Keratinocyte (primary cell): ENCODE measurements around the gene CAMK2G. TPM values are rescaled to one million over a fixed set of nuclear protein-coding genes. Genes with fewer than 3 reads are reported as not detected.

Experiments used
- DNase-seq: peaks from one replicate; pipeline ENCODE4 v3.0.0-alpha.2; 2011; ENCODE audit warnings: low read depth, missing footprints, low spot score
- FAIRE-seq: peaks from 2 replicates; lab custom pipeline; 2011; peaks lifted over from hg19 to GRCh38; lab: Jason Lieb, UNC
- H2AFZ ChIP-seq: 2 replicates; pipeline ENCODE4 v1.6.0; 2012; ENCODE audit warnings: low read length, control low read depth, inconsistent platforms; ENCODE audit not compliant: control insufficient read depth
- H3K27ac ChIP-seq: 2 replicates; pipeline ENCODE4 v1.5.1; 2011; ENCODE audit warnings: low read length; ENCODE audit not compliant: control insufficient read depth, insufficient read depth
- H3K27me3 ChIP-seq: 3 replicates; pipeline ENCODE4 v1.6.0; 2011; ENCODE audit warnings: low read length; ENCODE audit not compliant: control insufficient read depth, insufficient read depth; ENCODE audit errors: extremely low read depth
- H3K36me3 ChIP-seq, 2 experiments: 2 replicates in 1 of 2; 3 replicates in 1 of 2; pipeline ENCODE4 v1.5.1; 2011; ENCODE audit warnings: low read length in 2 of 2, mild to moderate bottlenecking in 1 of 2; ENCODE audit not compliant: control insufficient read depth in 2 of 2, insufficient read depth in 2 of 2; ENCODE audit errors: extremely low read depth in 1 of 2
- H3K4me1 ChIP-seq: 3 replicates; pipeline ENCODE4 v1.5.1; 2011; ENCODE audit warnings: low read length; ENCODE audit not compliant: control insufficient read depth, insufficient read depth; ENCODE audit errors: extremely low read depth
- H3K4me2 ChIP-seq: 3 replicates; pipeline ENCODE4 v1.6.0; 2011; ENCODE audit warnings: low read depth, low read length; ENCODE audit not compliant: control insufficient read depth, insufficient read depth; ENCODE audit errors: extremely low read depth
- H3K4me3 ChIP-seq, 3 experiments: fragments of 200-600 bp in 1 of 3; sonication (generic) in 1 of 3; 2 replicates in 2 of 3; 3 replicates in 1 of 3; pipeline ENCODE4 v1.5.1; 2011 to 2016; ENCODE audit warnings: low read length in 3 of 3, mild to moderate bottlenecking in 3 of 3, control low read depth in 2 of 3, inconsistent platforms in 1 of 3, low read depth in 1 of 3, mixed read lengths in 1 of 3, mixed run types in 1 of 3, moderate library complexity in 1 of 3; ENCODE audit not compliant: control insufficient read depth in 2 of 3, insufficient read depth in 2 of 3; ENCODE audit errors: extremely low read depth in 1 of 3
- H3K79me2 ChIP-seq: 2 replicates; pipeline ENCODE4 v1.6.0; 2012; ENCODE audit warnings: low read length; ENCODE audit not compliant: control insufficient read depth, insufficient read depth
- H3K9ac ChIP-seq: 3 replicates; pipeline ENCODE4 v1.6.0; 2011; ENCODE audit warnings: low read length; ENCODE audit not compliant: control insufficient read depth, insufficient read depth; ENCODE audit errors: extremely low read depth
- H3K9me1 ChIP-seq: 3 replicates; pipeline ENCODE4 v1.6.0; 2011; ENCODE audit warnings: low read length; ENCODE audit not compliant: control insufficient read depth, insufficient read depth; ENCODE audit errors: extremely low read depth
- H3K9me3 ChIP-seq: 2 replicates; pipeline ENCODE4 v1.5.1; 2012; ENCODE audit warnings: low read depth, low read length; ENCODE audit not compliant: control insufficient read depth
- H4K20me1 ChIP-seq: 3 replicates; pipeline ENCODE4 v1.6.0; 2011; ENCODE audit warnings: low read length; ENCODE audit not compliant: control insufficient read depth, insufficient read depth; ENCODE audit errors: extremely low read depth
- EZH2 ChIP-seq: IDR thresholded peaks from one replicate; pipeline ENCODE4 v1.6.1; 2012; ENCODE audit warnings: inconsistent platforms, mild to moderate bottlenecking, low read length, moderate library complexity
- dilution Hi-C: fragments of 300-500 bp; cut with MboI; formaldehyde crosslinking; loops from one replicate; pipeline ENCODE4 v1.7.0; 2020; ENCODE audit warnings: low sequenced_read_pairs; ENCODE audit not compliant: extremely low pct_ligation_motif_present
- polyA plus RNA-seq, 5 experiments: library from polyadenylated mRNA; depleted of rRNA in 3 of 5; stranded (reverse) in 3 of 5; stranded (forward) in 1 of 5; unstranded in 1 of 5; fragments of >200 nt; gene quantifications; 1 replicate in 1 of 5; 2 replicates in 3 of 5; 3 replicates in 1 of 5; pipeline versions ENCODE4 v1.2.1 to v1.2.3, GENCODE V29; 2011 to 2012; ENCODE audit warnings: missing spikeins in 2 of 5, low read depth in 1 of 5, low replicate concordance in 1 of 5
- TF ChIP-seq, protein P1 (sequence below), 3 experiments: IDR thresholded peaks in 1 of 3; conservative IDR thresholded peaks in 1 of 3; optimal IDR thresholded peaks in 1 of 3; 2 replicates in 2 of 3; 3 replicates in 1 of 3; pipeline versions ENCODE3 to v1.5.1; 2011; ENCODE audit warnings: low read length in 3 of 3, mild to moderate bottlenecking in 3 of 3, moderate library complexity in 2 of 3, control low read depth in 1 of 3, inconsistent platforms in 1 of 3; ENCODE audit not compliant: insufficient read depth in 2 of 3; ENCODE audit errors: extremely low read depth in 1 of 3

The CAMK2G gene
- polyA plus RNA-seq, 1 donor (not counting 4 experiments of a cell fraction or from before 2014, with no cell fraction given): 17.6 TPM

DNA sequence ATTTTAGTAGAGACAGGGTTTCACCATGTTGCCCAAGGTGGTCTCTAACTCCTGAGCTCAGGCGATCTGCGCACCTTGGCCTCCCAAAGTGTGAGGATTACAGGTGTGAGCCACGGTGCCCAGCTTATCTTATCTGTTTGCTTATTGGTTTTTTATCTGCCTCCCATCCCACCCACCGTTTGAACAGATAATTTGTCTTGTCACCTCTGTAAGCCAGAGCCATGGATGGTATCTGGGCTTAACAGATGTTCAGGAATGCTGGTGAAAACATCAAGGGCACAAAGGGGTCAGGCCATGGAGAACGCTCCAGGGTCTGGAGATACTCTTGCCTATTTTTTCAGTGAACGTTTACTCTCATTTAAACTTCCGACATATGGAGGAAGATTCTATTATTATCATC lies 51.0 kb downstream of the CAMK2G start:
- Histone ChIP-seq H3K79me2 (no peaks in the 10 kb centered on the region), H3K27me3 (no peaks in the 10 kb centered on the region), H3K9me3 (no peaks in the 10 kb centered on the region), H4K20me1 (no peaks in the 10 kb centered on the region), H3K27ac (no peak overlapping the region), H3K4me3 (no peak overlapping the region), H3K36me3 (peaks cover 4 to 16% of the 10 kb centered on the region in 2 experiments), H2AFZ (no peak overlapping the region), H3K4me1 (peaks cover 26% of the 10 kb centered on the region), H3K9me1 (no peaks in the 10 kb centered on the region), H3K4me2 (no peak overlapping the region), H3K9ac (no peak overlapping the region)
- dilution Hi-C loops: no loop called here
- DNase-seq (no peak), FAIRE-seq (no peak)
- TF ChIP-seq EZH2: no peak
- TF ChIP-seq, protein P1, sequence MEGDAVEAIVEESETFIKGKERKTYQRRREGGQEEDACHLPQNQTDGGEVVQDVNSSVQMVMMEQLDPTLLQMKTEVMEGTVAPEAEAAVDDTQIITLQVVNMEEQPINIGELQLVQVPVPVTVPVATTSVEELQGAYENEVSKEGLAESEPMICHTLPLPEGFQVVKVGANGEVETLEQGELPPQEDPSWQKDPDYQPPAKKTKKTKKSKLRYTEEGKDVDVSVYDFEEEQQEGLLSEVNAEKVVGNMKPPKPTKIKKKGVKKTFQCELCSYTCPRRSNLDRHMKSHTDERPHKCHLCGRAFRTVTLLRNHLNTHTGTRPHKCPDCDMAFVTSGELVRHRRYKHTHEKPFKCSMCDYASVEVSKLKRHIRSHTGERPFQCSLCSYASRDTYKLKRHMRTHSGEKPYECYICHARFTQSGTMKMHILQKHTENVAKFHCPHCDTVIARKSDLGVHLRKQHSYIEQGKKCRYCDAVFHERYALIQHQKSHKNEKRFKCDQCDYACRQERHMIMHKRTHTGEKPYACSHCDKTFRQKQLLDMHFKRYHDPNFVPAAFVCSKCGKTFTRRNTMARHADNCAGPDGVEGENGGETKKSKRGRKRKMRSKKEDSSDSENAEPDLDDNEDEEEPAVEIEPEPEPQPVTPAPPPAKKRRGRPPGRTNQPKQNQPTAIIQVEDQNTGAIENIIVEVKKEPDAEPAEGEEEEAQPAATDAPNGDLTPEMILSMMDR (optimal IDR thresholded peaks at IDR 0.05 in 1 of 3, IDR thresholded peaks at IDR 0.05 in 1 of 3, conservative IDR thresholded peaks at IDR 0.05 in 1 of 3; ENCODE audit: extremely low read depth in 1 of 3, insufficient read depth in 2 of 3, low read length in 3 of 3): no peak

DNA sequence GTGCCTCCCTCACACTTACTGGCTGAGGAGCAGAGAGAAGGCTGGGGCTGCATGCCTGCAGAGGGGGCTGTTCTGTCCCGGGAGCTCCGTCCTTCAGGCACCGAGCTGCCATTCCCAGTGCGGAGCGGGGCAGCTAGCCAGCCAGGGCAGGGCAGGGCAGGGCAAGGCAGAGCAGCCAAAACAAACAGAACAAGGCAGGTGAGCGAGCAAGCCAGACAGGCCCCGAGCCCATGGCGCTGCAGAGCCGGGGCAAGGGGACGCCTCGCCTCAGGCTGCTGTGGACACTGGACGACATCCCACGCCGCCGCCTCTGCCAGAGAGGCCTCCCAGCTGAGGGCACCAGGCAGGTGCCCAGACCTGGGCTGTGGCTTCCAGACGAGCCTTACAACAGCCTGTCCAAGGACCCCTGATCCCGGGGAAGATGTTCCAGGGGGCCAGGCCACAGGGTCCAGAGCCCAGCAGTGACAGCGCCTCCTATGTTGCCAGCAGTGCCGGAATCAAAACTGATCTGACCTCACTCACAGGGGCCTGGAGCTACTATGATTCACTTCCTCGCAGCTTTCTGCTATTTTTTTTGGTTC lies 54.8 kb downstream of the CAMK2G start:
- Histone ChIP-seq H3K4me1 (peaks cover 16% of the 10 kb centered on the region), H3K9ac (peak overlapping the region; percentile 45)

More for the DNA sequence above, 54.8 kb downstream of the CAMK2G start:
- FAIRE-seq: no peak
- Histone ChIP-seq H3K27me3 (no peaks in the 10 kb centered on the region), H4K20me1 (no peaks in the 10 kb centered on the region), H3K9me3 (no peaks in the 10 kb centered on the region), H3K9me1 (no peaks in the 10 kb centered on the region), H3K36me3 (peaks cover 7 to 13% of the 10 kb centered on the region in 2 experiments), H3K4me2 (peak overlapping the region; percentile 63), H2AFZ (no peak overlapping the region), H3K4me3 (peak overlapping the region in 1 of 3 experiments; percentile 17), H3K79me2 (no peaks in the 10 kb centered on the region), H3K27ac (no peak overlapping the region)
- TF ChIP-seq, protein P1 (optimal IDR thresholded peaks at IDR 0.05 in 1 of 3, IDR thresholded peaks at IDR 0.05 in 1 of 3, conservative IDR thresholded peaks at IDR 0.05 in 1 of 3; ENCODE audit: extremely low read depth in 1 of 3, insufficient read depth in 2 of 3, low read length in 3 of 3): peak; percentile 38 to 52 (median 51)
- no peak for TF ChIP-seq EZH2
- no peak for DNase-seq
- dilution Hi-C loops: no loop called here
